GM23338 (cell line): ENCODE measurements around the gene UQCC2.

Source experiments
- CREB1 ChIP-seq: fragments of 250-450 bp; sonication (Bioruptor Pico); IDR thresholded peaks from 2 replicates; pipeline ENCODE4 v1.5.0; 2020; ENCODE audit warnings: low read depth, mild to moderate bottlenecking, moderate library complexity
- EZH2 ChIP-seq: fragments of 200-600 bp; sonication (generic); IDR thresholded peaks from one replicate; pipeline ENCODE4 v1.8.0; 2017; ENCODE audit warnings: antibody characterized with exemption, mild to moderate bottlenecking, low read depth; ENCODE audit not compliant: unreplicated experiment
- EZH2phosphoT487 ChIP-seq: fragments of 200-600 bp; sonication (generic); IDR thresholded peaks from one replicate; pipeline ENCODE4 v1.8.1; 2018; ENCODE audit warnings: antibody characterized with exemption; ENCODE audit not compliant: unreplicated experiment
- JUNB ChIP-seq: IDR thresholded peaks from one replicate; pipeline ENCODE4 v1.6.1; 2016; ENCODE audit warnings: antibody characterized with exemption; ENCODE audit not compliant: unreplicated experiment
- POLR2AphosphoS5 ChIP-seq: IDR thresholded peaks from 2 replicates; pipeline ENCODE4 v1.6.1; 2016; ENCODE audit warnings: antibody characterized with exemption, low read depth
- ZNF114 ChIP-seq: fragments of 250-450 bp; sonication (Bioruptor Pico); IDR thresholded peaks from 2 replicates; pipeline ENCODE4 v1.5.0; 2020; ENCODE audit warnings: mild to moderate bottlenecking, moderate library complexity
- ZNF331 ChIP-seq: fragments of 250-450 bp; sonication (Bioruptor Pico); IDR thresholded peaks from 2 replicates; pipeline ENCODE4 v1.5.0; 2020; ENCODE audit warnings: low read depth, mild to moderate bottlenecking, moderate library complexity
- TF ChIP-seq, protein P1 (sequence below), 2 experiments: fragments of 200-600 bp in 1 of 2; sonication (generic) in 1 of 2; conservative IDR thresholded peaks; 2 replicates each; pipeline versions ENCODE4 v1.5.1 to v1.6.1; 2016 to 2017; ENCODE audit warnings: antibody characterized with exemption in 2 of 2, low read depth in 2 of 2, mild to moderate bottlenecking in 2 of 2, moderate library complexity in 1 of 2
- TF ChIP-seq, protein P2 (sequence below): IDR thresholded peaks from one replicate; pipeline ENCODE4 v1.6.1; 2018; ENCODE audit warnings: antibody characterized with exemption; ENCODE audit not compliant: unreplicated experiment
- TF ChIP-seq, protein P3 (sequence below): fragments of 250-450 bp; sonication (Bioruptor Pico); IDR thresholded peaks from 2 replicates; pipeline ENCODE4 v1.5.0; 2020; ENCODE audit warnings: mild to moderate bottlenecking, moderate library complexity

DNA sequence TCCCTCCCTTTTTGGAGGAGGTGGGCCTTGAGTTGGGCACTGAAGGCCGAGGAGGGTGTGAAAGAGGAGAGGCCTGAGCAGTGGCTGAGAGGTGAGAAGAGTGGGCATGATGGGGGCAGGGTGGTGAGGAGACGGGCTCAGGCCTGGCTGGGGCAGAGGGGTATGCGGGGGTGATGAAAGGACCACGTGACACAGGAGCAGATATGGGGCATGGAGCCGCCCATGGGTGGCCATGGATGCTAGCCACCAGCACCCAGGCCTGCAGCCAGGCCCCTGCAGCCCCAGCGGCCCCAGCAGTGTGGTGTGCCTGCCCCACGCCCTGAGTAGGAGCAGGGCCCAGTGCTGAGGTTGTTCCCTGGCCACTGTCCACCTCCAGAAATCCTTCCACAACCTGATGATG lies 26.5 kb downstream of the UQCC2 start:
- TF ChIP-seq JUNB (no peak), EZH2 (no peak), POLR2AphosphoS5 (no peak), ZNF331 (CRISPR knock-in tag) (no peak), EZH2phosphoT487 (no peak), ZNF114 (no peak), CREB1 (CRISPR knock-in tag) (no peak)
- TF ChIP-seq, protein P1, sequence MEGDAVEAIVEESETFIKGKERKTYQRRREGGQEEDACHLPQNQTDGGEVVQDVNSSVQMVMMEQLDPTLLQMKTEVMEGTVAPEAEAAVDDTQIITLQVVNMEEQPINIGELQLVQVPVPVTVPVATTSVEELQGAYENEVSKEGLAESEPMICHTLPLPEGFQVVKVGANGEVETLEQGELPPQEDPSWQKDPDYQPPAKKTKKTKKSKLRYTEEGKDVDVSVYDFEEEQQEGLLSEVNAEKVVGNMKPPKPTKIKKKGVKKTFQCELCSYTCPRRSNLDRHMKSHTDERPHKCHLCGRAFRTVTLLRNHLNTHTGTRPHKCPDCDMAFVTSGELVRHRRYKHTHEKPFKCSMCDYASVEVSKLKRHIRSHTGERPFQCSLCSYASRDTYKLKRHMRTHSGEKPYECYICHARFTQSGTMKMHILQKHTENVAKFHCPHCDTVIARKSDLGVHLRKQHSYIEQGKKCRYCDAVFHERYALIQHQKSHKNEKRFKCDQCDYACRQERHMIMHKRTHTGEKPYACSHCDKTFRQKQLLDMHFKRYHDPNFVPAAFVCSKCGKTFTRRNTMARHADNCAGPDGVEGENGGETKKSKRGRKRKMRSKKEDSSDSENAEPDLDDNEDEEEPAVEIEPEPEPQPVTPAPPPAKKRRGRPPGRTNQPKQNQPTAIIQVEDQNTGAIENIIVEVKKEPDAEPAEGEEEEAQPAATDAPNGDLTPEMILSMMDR (conservative IDR thresholded peaks at IDR 0.05; ENCODE audit: low read depth in 2 of 2): no peak
- TF ChIP-seq, protein P2, sequence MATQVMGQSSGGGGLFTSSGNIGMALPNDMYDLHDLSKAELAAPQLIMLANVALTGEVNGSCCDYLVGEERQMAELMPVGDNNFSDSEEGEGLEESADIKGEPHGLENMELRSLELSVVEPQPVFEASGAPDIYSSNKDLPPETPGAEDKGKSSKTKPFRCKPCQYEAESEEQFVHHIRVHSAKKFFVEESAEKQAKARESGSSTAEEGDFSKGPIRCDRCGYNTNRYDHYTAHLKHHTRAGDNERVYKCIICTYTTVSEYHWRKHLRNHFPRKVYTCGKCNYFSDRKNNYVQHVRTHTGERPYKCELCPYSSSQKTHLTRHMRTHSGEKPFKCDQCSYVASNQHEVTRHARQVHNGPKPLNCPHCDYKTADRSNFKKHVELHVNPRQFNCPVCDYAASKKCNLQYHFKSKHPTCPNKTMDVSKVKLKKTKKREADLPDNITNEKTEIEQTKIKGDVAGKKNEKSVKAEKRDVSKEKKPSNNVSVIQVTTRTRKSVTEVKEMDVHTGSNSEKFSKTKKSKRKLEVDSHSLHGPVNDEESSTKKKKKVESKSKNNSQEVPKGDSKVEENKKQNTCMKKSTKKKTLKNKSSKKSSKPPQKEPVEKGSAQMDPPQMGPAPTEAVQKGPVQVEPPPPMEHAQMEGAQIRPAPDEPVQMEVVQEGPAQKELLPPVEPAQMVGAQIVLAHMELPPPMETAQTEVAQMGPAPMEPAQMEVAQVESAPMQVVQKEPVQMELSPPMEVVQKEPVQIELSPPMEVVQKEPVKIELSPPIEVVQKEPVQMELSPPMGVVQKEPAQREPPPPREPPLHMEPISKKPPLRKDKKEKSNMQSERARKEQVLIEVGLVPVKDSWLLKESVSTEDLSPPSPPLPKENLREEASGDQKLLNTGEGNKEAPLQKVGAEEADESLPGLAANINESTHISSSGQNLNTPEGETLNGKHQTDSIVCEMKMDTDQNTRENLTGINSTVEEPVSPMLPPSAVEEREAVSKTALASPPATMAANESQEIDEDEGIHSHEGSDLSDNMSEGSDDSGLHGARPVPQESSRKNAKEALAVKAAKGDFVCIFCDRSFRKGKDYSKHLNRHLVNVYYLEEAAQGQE: no peak
- TF ChIP-seq, protein P3, sequence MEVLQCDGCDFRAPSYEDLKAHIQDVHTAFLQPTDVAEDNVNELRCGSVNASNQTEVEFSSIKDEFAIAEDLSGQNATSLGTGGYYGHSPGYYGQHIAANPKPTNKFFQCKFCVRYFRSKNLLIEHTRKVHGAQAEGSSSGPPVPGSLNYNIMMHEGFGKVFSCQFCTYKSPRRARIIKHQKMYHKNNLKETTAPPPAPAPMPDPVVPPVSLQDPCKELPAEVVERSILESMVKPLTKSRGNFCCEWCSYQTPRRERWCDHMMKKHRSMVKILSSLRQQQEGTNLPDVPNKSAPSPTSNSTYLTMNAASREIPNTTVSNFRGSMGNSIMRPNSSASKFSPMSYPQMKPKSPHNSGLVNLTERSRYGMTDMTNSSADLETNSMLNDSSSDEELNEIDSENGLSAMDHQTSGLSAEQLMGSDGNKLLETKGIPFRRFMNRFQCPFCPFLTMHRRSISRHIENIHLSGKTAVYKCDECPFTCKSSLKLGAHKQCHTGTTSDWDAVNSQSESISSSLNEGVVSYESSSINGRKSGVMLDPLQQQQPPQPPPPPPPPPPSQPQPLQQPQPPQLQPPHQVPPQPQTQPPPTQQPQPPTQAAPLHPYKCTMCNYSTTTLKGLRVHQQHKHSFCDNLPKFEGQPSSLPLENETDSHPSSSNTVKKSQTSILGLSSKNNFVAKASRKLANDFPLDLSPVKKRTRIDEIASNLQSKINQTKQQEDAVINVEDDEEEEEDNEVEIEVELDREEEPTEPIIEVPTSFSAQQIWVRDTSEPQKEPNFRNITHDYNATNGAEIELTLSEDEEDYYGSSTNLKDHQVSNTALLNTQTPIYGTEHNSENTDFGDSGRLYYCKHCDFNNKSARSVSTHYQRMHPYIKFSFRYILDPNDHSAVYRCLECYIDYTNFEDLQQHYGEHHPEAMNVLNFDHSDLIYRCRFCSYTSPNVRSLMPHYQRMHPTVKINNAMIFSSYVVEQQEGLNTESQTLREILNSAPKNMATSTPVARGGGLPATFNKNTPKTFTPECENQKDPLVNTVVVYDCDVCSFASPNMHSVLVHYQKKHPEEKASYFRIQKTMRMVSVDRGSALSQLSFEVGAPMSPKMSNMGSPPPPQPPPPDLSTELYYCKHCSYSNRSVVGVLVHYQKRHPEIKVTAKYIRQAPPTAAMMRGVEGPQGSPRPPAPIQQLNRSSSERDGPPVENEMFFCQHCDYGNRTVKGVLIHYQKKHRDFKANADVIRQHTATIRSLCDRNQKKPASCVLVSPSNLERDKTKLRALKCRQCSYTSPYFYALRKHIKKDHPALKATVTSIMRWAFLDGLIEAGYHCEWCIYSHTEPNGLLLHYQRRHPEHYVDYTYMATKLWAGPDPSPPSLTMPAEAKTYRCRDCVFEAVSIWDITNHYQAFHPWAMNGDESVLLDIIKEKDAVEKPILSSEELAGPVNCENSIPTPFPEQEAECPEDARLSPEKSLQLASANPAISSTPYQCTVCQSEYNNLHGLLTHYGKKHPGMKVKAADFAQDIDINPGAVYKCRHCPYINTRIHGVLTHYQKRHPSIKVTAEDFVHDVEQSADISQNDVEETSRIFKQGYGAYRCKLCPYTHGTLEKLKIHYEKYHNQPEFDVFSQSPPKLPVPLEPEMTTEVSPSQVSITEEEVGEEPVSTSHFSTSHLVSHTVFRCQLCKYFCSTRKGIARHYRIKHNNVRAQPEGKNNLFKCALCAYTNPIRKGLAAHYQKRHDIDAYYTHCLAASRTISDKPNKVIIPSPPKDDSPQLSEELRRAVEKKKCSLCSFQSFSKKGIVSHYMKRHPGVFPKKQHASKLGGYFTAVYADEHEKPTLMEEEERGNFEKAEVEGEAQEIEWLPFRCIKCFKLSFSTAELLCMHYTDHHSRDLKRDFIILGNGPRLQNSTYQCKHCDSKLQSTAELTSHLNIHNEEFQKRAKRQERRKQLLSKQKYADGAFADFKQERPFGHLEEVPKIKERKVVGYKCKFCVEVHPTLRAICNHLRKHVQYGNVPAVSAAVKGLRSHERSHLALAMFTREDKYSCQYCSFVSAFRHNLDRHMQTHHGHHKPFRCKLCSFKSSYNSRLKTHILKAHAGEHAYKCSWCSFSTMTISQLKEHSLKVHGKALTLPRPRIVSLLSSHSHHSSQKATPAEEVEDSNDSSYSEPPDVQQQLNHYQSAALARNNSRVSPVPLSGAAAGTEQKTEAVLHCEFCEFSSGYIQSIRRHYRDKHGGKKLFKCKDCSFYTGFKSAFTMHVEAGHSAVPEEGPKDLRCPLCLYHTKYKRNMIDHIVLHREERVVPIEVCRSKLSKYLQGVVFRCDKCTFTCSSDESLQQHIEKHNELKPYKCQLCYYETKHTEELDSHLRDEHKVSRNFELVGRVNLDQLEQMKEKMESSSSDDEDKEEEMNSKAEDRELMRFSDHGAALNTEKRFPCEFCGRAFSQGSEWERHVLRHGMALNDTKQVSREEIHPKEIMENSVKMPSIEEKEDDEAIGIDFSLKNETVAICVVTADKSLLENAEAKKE (CRISPR knock-in tag): no peak
